IMR-90 (cell line): Measurements from ENCODE around the gene PRR13. TPM values are rescaled to one million over a fixed set of nuclear protein-coding genes. Genes with fewer than 3 reads are reported as not detected.
A peak's percentile ranks its signal among the peaks of the same experiment; 100 is the strongest.

Experiments used
- ATAC-seq: fragments of 200-7000 bp; cut with Tn5 transposase; 2 replicates; pipeline ENCODE4 v1.9.1; 2020; ENCODE audit warnings: low read depth, mild to moderate bottlenecking, moderate library complexity
- BruUV-seq: library from RNA; stranded (reverse); fragments of 400-500 nt; replicated peaks from 2 replicates; lab custom pipeline; 2021; lab: Mats Ljungman, UMichigan
- CTCF ChIA-PET: fragments of 300-600 bp; formaldehyde crosslinking; extraction: SDS; loops from one replicate; lab custom pipeline; 2021; ENCODE audit warnings: antibody characterized with exemption; lab: Yijun Ruan, JAX
- POLR2A ChIA-PET: fragments of 300-600 bp; sonication (Branson Sonifier 250); formaldehyde crosslinking; loops from one replicate; lab custom pipeline; 2022; ENCODE audit warnings: antibody characterized with exemption; ENCODE audit not compliant: unreplicated experiment; lab: Charles Lee
- DNase-seq: peaks from one replicate; pipeline ENCODE4 v3.0.0; 2013
- H2AFZ ChIP-seq: replicated peaks from 2 replicates; pipeline ENCODE3; 2013; ENCODE audit warnings: low read length, mild to moderate bottlenecking; ENCODE audit not compliant: poor library complexity
- H2AK5ac ChIP-seq: 2 replicates; pipeline ENCODE4 v1.6.1; 2013; ENCODE audit warnings: low read depth, low read length, inconsistent platforms
- H2AK9ac ChIP-seq: replicated peaks from 2 replicates; pipeline ENCODE3; 2013; ENCODE audit warnings: mild to moderate bottlenecking, low read depth, low read length, moderate library complexity; ENCODE audit not compliant: poor library complexity
- H2BK120ac ChIP-seq: 2 replicates; pipeline ENCODE4 v1.6.1; 2013; ENCODE audit warnings: low read depth, low read length, inconsistent platforms
- H2BK15ac ChIP-seq: 3 replicates; pipeline ENCODE4 v1.6.1; 2013; ENCODE audit warnings: low read depth, low read length, inconsistent platforms
- H2BK20ac ChIP-seq: 2 replicates; pipeline ENCODE4 v1.6.1; 2013; ENCODE audit warnings: low read depth, mild to moderate bottlenecking, inconsistent platforms, low read length, moderate library complexity
- H2BK5ac ChIP-seq: 2 replicates; pipeline ENCODE4 v1.6.1; 2013; ENCODE audit warnings: mild to moderate bottlenecking, low read depth, low read length, inconsistent platforms; ENCODE audit not compliant: poor library complexity, severe bottlenecking
- H3K14ac ChIP-seq: replicated peaks from 2 replicates; pipeline ENCODE4 v1.6.1; 2013; ENCODE audit warnings: low read depth, low read length, inconsistent platforms
- H3K18ac ChIP-seq: 2 replicates; pipeline ENCODE4 v1.6.1; 2013; ENCODE audit warnings: low read depth, low read length, control low read depth
- H3K23ac ChIP-seq: 2 replicates; pipeline ENCODE4 v1.6.1; 2013; ENCODE audit warnings: low read depth, low read length, inconsistent platforms
- H3K27ac ChIP-seq: 2 replicates; pipeline ENCODE4 v1.5.1; 2013; ENCODE audit warnings: mild to moderate bottlenecking, control low read depth, low read length; ENCODE audit not compliant: insufficient read depth
- H3K27me3 ChIP-seq: 2 replicates; pipeline ENCODE4 v1.6.1; 2013; ENCODE audit warnings: low read length; ENCODE audit not compliant: control insufficient read depth, insufficient read depth
- H3K36me3 ChIP-seq: 2 replicates; pipeline ENCODE4 v1.6.1; 2013; ENCODE audit warnings: low read length, mixed read lengths; ENCODE audit not compliant: control insufficient read depth, insufficient read depth
- H3K4ac ChIP-seq: 2 replicates; pipeline ENCODE4 v1.6.1; 2013; ENCODE audit warnings: low read depth, low read length, inconsistent platforms
- H3K4me1 ChIP-seq: 2 replicates; pipeline ENCODE4 v1.6.1; 2013; ENCODE audit warnings: low read length, mixed read lengths; ENCODE audit not compliant: control insufficient read depth, insufficient read depth
- H3K4me2 ChIP-seq: 2 replicates; pipeline ENCODE4 v1.6.1; 2013; ENCODE audit warnings: low read depth, mild to moderate bottlenecking, control low read depth, low read length, moderate library complexity
- H3K4me3 ChIP-seq: 2 replicates; pipeline ENCODE4 v1.5.1; 2013; ENCODE audit warnings: low read depth, mild to moderate bottlenecking, control low read depth, low read length, moderate library complexity; ENCODE audit not compliant: insufficient read depth
- H3K56ac ChIP-seq: 2 replicates; pipeline ENCODE4 v1.6.1; 2013; ENCODE audit warnings: low read length, inconsistent platforms; ENCODE audit not compliant: insufficient read depth; ENCODE audit errors: extremely low read depth
- H3K79me1 ChIP-seq, 2 experiments: 2 replicates each; pipeline ENCODE4 v1.6.1; 2013; ENCODE audit warnings: low read length in 2 of 2, inconsistent platforms in 1 of 2, low read depth in 1 of 2
- H3K9ac ChIP-seq: 2 replicates; pipeline ENCODE4 v1.6.1; 2013; ENCODE audit warnings: low read depth, low read length, control low read depth
- H3K9me1 ChIP-seq: 2 replicates; pipeline ENCODE4 v1.6.1; 2013; ENCODE audit warnings: low read length, inconsistent platforms; ENCODE audit not compliant: insufficient read depth
- H3K9me3 ChIP-seq: 2 replicates; pipeline ENCODE4 v1.6.1; 2013; ENCODE audit warnings: low read length; ENCODE audit not compliant: control insufficient read depth, insufficient read depth
- H4K20me1 ChIP-seq: 2 replicates; pipeline ENCODE4 v1.6.1; 2013; ENCODE audit warnings: low read length, inconsistent platforms; ENCODE audit not compliant: insufficient read depth
- H4K5ac ChIP-seq: 2 replicates; pipeline ENCODE4 v1.6.1; 2013; ENCODE audit warnings: mild to moderate bottlenecking, low read depth, low read length, control low read depth
- H4K8ac ChIP-seq, 2 experiments: 2 replicates each; pipeline ENCODE4 v1.6.1; 2013; ENCODE audit warnings: low read depth in 2 of 2, low read length in 2 of 2, control low read depth in 1 of 2, inconsistent platforms in 1 of 2
- H4K91ac ChIP-seq: 2 replicates; pipeline ENCODE4 v1.6.1; 2013; ENCODE audit warnings: low read depth, low read length, inconsistent platforms; ENCODE audit not compliant: insufficient read depth
- BHLHE40 ChIP-seq: fragments of 150-350 bp; IDR thresholded peaks from 2 replicates; pipeline ENCODE4 v1.6.1; 2016; ENCODE audit warnings: mild to moderate bottlenecking, low read depth, low read length
- CEBPB ChIP-seq: IDR thresholded peaks from 2 replicates; pipeline ENCODE4 v1.6.1; 2012; ENCODE audit warnings: low read depth, low read length, improper control_type of control experiment
- CHD1 ChIP-seq: IDR thresholded peaks from 2 replicates; pipeline ENCODE4 v1.6.1; 2012; ENCODE audit warnings: low read depth, low read length, improper control_type of control experiment
- CTCF ChIP-seq: conservative IDR thresholded peaks from 2 replicates; pipeline ENCODE4 v1.5.1; 2012; ENCODE audit warnings: mild to moderate bottlenecking, low read depth, low read length, improper control_type of control experiment
- ELK1 ChIP-seq: fragments of 150-350 bp; IDR thresholded peaks from 2 replicates; pipeline ENCODE4 v1.6.1; 2016; ENCODE audit warnings: low read depth, mild to moderate bottlenecking, low read length, moderate library complexity, borderline replicate concordance
- FOS ChIP-seq: fragments of 150-350 bp; IDR thresholded peaks from 2 replicates; pipeline ENCODE4 v1.6.1; 2016; ENCODE audit warnings: low read depth, low read length
- MAFK ChIP-seq: IDR thresholded peaks from 2 replicates; pipeline ENCODE4 v1.6.1; 2012; ENCODE audit warnings: low read depth, low read length, improper control_type of control experiment
- MAZ ChIP-seq: IDR thresholded peaks from 2 replicates; pipeline ENCODE4 v1.6.1; 2012; ENCODE audit warnings: low read depth, mild to moderate bottlenecking, low read length, improper control_type of control experiment, moderate library complexity, borderline replicate concordance
- MXI1 ChIP-seq: IDR thresholded peaks from 2 replicates; pipeline ENCODE4 v1.6.1; 2012; ENCODE audit warnings: low read depth, mild to moderate bottlenecking, low read length, moderate library complexity, borderline replicate concordance
- NFE2L2 ChIP-seq: fragments of 150-350 bp; IDR thresholded peaks from 2 replicates; pipeline ENCODE4 v1.6.1; 2016; ENCODE audit warnings: low read depth, mild to moderate bottlenecking, low read length
- POLR2A ChIP-seq: IDR thresholded peaks from 2 replicates; pipeline ENCODE4 v1.6.1; 2012; ENCODE audit warnings: mild to moderate bottlenecking, low read depth, low read length
- RAD21 ChIP-seq: IDR thresholded peaks from 2 replicates; pipeline ENCODE4 v1.6.1; 2012; ENCODE audit warnings: low read length, improper control_type of control experiment
- RCOR1 ChIP-seq: IDR thresholded peaks from 2 replicates; pipeline ENCODE4 v1.6.1; 2012; ENCODE audit warnings: mild to moderate bottlenecking, low read length, improper control_type of control experiment; ENCODE audit not compliant: insufficient replicate concordance
- RFX5 ChIP-seq: IDR thresholded peaks from 2 replicates; pipeline ENCODE4 v1.8.0; 2012; ENCODE audit warnings: low read depth, mild to moderate bottlenecking, low read length, moderate library complexity
- SMC3 ChIP-seq: fragments of 150-350 bp; IDR thresholded peaks from 2 replicates; pipeline ENCODE4 v1.6.1; 2016; ENCODE audit warnings: low read depth, mild to moderate bottlenecking, antibody characterized with exemption, low read length, moderate library complexity
- USF2 ChIP-seq: fragments of 150-350 bp; IDR thresholded peaks from 2 replicates; pipeline ENCODE4 v1.6.1; 2017; ENCODE audit warnings: mild to moderate bottlenecking, antibody characterized with exemption, low read length, low read depth
- WGBS, 2 experiments: methylation state at CpG; one replicate each; pipeline versions ENCODE4 v1.1.5 to v1.1.7; 2013; ENCODE audit warnings: missing lambda C conversion rate in 2 of 2; ENCODE audit not compliant: insufficient read length in 1 of 2; ENCODE audit errors: extremely low coverage in 2 of 2; 5-methylcytosine and 5-hydroxymethylcytosine counted together
- dilution Hi-C: fragments of 300-500 bp; cut with HindIII; formaldehyde crosslinking; loops from one replicate; pipeline ENCODE4 v1.14.3; 2018; ENCODE audit warnings: low sequenced_read_pairs; ENCODE audit not compliant: unreplicated experiment
- in situ Hi-C: fragments of 300-500 bp; cut with MboI; formaldehyde crosslinking; loops from 3 replicates; pipeline ENCODE4 v1.14.3; 2019; ENCODE audit warnings: low sequenced_read_pairs, inconsistent platforms, mixed read lengths
- intact Hi-C: fragments of 100-400 bp; cut with micrococcal nuclease; formaldehyde crosslinking; loops from 2 replicates; pipeline ENCODE4 v1.10.0; 2022
- polyA plus RNA-seq, 3 experiments: library from polyadenylated mRNA; depleted of rRNA; stranded (reverse); fragments of >200 nt; gene quantifications; 2 replicates each; pipeline ENCODE4 v1.2.3, GENCODE V29; 2012; ENCODE audit warnings: low replicate concordance in 1 of 3
- total RNA-seq: library from RNA; depleted of rRNA; stranded (reverse); fragments of >200 nt; gene quantifications from 2 replicates; pipeline ENCODE4 v1.2.3, GENCODE V29; 2012

The PRR13 gene
- total and polyA plus RNA-seq, 2 of the 4 experiments (the other 2 are of a cell fraction), result 25.5 to 114 TPM

GRCh38 chr12:53466640-53467039, 25.1 kb downstream of the PRR13 start:
- Histone ChIP-seq H3K9me3 (no peaks in the 10 kb centered on the region), H3K18ac (no peak overlapping the region), H3K9ac (no peak overlapping the region), H4K91ac (no peak overlapping the region), H4K5ac (no peak overlapping the region), H4K8ac (no peak overlapping the region), H3K23ac (no peak overlapping the region), H2BK5ac (no peak overlapping the region), H4K20me1 (peaks cover 79% of the 10 kb centered on the region), H3K27ac (no peak overlapping the region), H2BK20ac (no peak overlapping the region), H3K4me3 (no peak overlapping the region), H3K4ac (no peak overlapping the region), H2BK120ac (no peak overlapping the region), H2AK9ac (no peak overlapping the region), H2AFZ (no peak overlapping the region), H3K36me3 (peaks cover 83% of the 10 kb centered on the region), H3K14ac (no peak overlapping the region), H3K27me3 (no peaks in the 10 kb centered on the region), H3K4me2 (no peak overlapping the region), H3K4me1 (peaks cover 5% of the 10 kb centered on the region; the same call in 1 of the 2 replicates), H2AK5ac (no peak overlapping the region), H3K79me1 (peaks cover 32 to 73% of the 10 kb centered on the region in 2 experiments), H3K9me1 (no peaks in the 10 kb centered on the region; the same call in 1 of the 2 replicates), H2BK15ac (no peak overlapping the region), H3K56ac (no peak overlapping the region)
- intact Hi-C loops (loop anchor here (1.0 kb wide), 1 partner anchor 10 kb away; no protein-coding TSS in a partner anchor), in situ Hi-C loops (no loop called here), dilution Hi-C loops (no loop called here)
- no TSS peak for BruUV-seq
- no peak for TF ChIP-seq POLR2A
- no peak for TF ChIP-seq RCOR1
- TF ChIP-seq MAZ, result no peak
- TF ChIP-seq CEBPB, result no peak
- TF ChIP-seq NFE2L2, result no peak
- no peak for TF ChIP-seq CHD1
- no peak for TF ChIP-seq ELK1
- TF ChIP-seq MAFK, result no peak
- no peak for TF ChIP-seq CTCF
- no peak for TF ChIP-seq SMC3
- no peak for TF ChIP-seq BHLHE40
- TF ChIP-seq USF2, result no peak
- no peak for TF ChIP-seq FOS
- TF ChIP-seq MXI1, result no peak
- no peak for TF ChIP-seq RFX5
- no peak for TF ChIP-seq RAD21
- no peak for DNase-seq
- CTCF ChIA-PET, result no interaction called here
- POLR2A ChIA-PET, result no interaction called here
- 80% methylated on average over 1 of the region's 4 CpGs; no CpG with 5 or more reads in 1 of the 2 experiments for WGBS, 2 experiments
- peak; percentile 11; the same call in 1 of the 2 replicates for ATAC-seq
